ENCODE results near the gene ADAM15. TPM values are rescaled to one million over a fixed set of nuclear protein-coding genes. Genes with fewer than 3 reads are reported as not detected.
A peak's percentile ranks its signal among the peaks of the same experiment; 100 is the strongest.

ADAM15 gene, protein sequence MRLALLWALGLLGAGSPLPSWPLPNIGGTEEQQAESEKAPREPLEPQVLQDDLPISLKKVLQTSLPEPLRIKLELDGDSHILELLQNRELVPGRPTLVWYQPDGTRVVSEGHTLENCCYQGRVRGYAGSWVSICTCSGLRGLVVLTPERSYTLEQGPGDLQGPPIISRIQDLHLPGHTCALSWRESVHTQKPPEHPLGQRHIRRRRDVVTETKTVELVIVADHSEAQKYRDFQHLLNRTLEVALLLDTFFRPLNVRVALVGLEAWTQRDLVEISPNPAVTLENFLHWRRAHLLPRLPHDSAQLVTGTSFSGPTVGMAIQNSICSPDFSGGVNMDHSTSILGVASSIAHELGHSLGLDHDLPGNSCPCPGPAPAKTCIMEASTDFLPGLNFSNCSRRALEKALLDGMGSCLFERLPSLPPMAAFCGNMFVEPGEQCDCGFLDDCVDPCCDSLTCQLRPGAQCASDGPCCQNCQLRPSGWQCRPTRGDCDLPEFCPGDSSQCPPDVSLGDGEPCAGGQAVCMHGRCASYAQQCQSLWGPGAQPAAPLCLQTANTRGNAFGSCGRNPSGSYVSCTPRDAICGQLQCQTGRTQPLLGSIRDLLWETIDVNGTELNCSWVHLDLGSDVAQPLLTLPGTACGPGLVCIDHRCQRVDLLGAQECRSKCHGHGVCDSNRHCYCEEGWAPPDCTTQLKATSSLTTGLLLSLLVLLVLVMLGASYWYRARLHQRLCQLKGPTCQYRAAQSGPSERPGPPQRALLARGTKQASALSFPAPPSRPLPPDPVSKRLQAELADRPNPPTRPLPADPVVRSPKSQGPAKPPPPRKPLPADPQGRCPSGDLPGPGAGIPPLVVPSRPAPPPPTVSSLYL
- 10 to 100 TPM; 16.9 to 53.7 (median 28.8) TPM for total RNA-seq
- polyA plus RNA-seq: 1 to 10 TPM; 5.8 to 8.5 TPM
- total RNA-seq: 12.8 reads per million, percentile 41 among the genes with 10 or more reads in this experiment

DNA sequence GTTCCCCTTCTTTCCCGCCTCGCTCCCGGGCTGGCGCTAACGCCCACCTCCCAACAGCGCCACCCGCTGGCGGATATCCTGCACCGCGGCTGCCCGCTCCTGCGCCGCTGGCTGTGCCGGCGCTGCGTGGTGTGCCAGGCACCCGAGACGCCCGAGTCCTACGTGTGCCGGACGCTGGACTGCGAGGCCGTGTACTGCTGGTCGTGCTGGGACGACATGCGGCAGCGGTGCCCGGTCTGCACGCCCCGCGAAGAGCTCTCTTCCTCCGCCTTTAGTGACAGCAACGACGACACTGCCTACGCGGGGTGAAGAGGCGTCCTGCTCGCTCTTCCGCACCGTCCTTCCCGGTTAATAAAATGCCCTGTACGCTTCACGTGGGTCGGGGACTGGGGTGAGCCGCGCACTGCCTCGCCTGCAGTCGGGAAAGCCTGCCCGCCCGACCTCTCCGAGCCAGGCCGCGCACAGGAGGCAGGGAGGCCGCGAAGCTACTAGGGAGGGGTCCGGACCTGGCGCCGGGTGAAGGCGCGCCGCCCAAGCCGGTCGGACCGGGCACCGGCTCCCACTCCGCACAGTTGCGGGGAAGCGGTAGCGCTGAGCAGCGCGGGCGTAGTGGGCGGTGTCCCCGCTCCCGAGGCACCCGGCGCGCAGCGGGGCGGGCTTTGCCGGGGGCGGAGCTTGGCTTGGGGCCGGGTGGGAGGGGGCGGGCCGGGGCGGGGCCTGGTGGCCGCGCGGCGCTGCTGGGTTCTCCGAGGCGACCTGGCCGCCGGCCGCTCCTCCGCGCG, at the start of gene ADAM15:
TSS of gene ADAM15 (plus strand) at position 757 of the 782 bp plus-strand sequence. CDS start 71 bp downstream, outside the sequence.
- peak within 1 kb of the TSS; percentile 74 to 91 (median 88) for H3K4me3 Mint-ChIP-seq
- H3K4me1 ChIP-seq (ENCODE audit: control insufficient read depth in 2 of 2, insufficient read depth in 2 of 2, low read length in 2 of 2): peaks cover 5 to 13% of the 10 kb centered on the region in 2 donors
- H3K9me3 Mint-ChIP-seq: no peaks in the 10 kb centered on the region
- H3K27me3 Mint-ChIP-seq: no peaks in the 10 kb centered on the region
- ChIA-PET POLR2A (interaction anchor here (0.7 to 1.4 kb wide), 9 partner anchors 8 to 68 kb away, joined by 3 to 6 read pairs (median 3); partner anchors contain the start of gene FLAD1), CTCF (interaction anchor here (0.6 to 2.6 kb wide), 13 partner anchors 9 to 651 kb away, joined by 3 to 8 read pairs (median 4); no protein-coding TSS in a partner anchor)
- H3K9me3 ChIP-seq (ENCODE audit: control insufficient read depth in 2 of 3, low read length in 3 of 3): no peaks in the 10 kb centered on the region
- H3K4me1 Mint-ChIP-seq: peaks cover 14 to 31% (median 23%) of the 10 kb centered on the region in 7 donors
- H3K27ac Mint-ChIP-seq: peak within 1 kb of the TSS in 8 of 9 donors; percentile 47 to 85 (median 70)
- DNase-seq (peak; percentile 56 to 88 (median 74)), ATAC-seq (peak; percentile 90)
- peak within 1 kb of the TSS; percentile 66 for H3K4me3 ChIP-seq (ENCODE audit: low read length)
- intact Hi-C loops (cut with micrococcal nuclease): loop anchor here (1.0 to 5.0 kb wide), 6 partner anchors 33 to 778 kb away; partner anchors contain the start of genes CKS1B (in 2 of the 2) and HAX1 (in 1 of the 2)
- H3K36me3 Mint-ChIP-seq: no peaks in the 10 kb centered on the region
- peak within 1 kb of the TSS; percentile 72 for H3K27ac ChIP-seq (ENCODE audit: low read depth, low read length)
- no peaks in the 10 kb centered on the region for H3K27me3 ChIP-seq (ENCODE audit: control insufficient read depth in 2 of 2, insufficient read depth in 2 of 2, low read length in 2 of 2)
- peaks cover 0 to 4% (median 0%) of the 10 kb centered on the region in 3 experiments for H3K36me3 ChIP-seq (ENCODE audit: control insufficient read depth in 2 of 3, insufficient read depth in 3 of 3, low read length in 3 of 3)

DNA sequence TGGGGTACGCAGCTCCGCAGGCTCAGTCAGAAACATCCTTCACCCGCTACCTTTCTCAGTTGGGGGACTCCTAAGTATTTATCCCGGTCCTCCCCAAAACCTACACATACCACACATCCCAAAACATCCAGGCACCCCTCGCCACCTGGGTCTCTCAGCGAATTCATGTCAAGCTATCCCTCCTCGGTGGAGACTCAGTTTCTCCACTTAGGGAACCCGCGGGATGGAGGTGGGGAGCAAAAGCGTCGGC, 49.8 kb upstream of the ADAM15 start:
- Mint-ChIP-seq H3K27ac (peak overlapping the region in 7 of 9 donors; percentile 88 to 95 (median 91)), H3K9me3 (peaks cover 0 to 2% (median 0%) of the 10 kb centered on the region in 11 donors), H3K4me3 (peak overlapping the region; percentile 90 to 100 (median 95)), H3K27me3 (no peaks in the 10 kb centered on the region), H3K36me3 (peaks cover 0 to 14% (median 0%) of the 10 kb centered on the region in 5 donors), H3K4me1 (peaks cover 24 to 58% (median 49%) of the 10 kb centered on the region in 7 donors)
- Histone ChIP-seq H3K36me3 (ENCODE audit: control insufficient read depth in 2 of 3, insufficient read depth in 3 of 3, low read length in 3 of 3) (peaks cover 0 to 8% (median 0%) of the 10 kb centered on the region in 3 experiments), H3K4me3 (ENCODE audit: low read length) (peak overlapping the region; percentile 95), H3K27ac (ENCODE audit: low read depth, low read length) (peak overlapping the region; percentile 88), H3K9me3 (ENCODE audit: control insufficient read depth in 2 of 3, low read length in 3 of 3) (no peaks in the 10 kb centered on the region), H3K4me1 (ENCODE audit: control insufficient read depth in 2 of 2, insufficient read depth in 2 of 2, low read length in 2 of 2) (peaks cover 18 to 35% of the 10 kb centered on the region in 2 donors), H3K27me3 (ENCODE audit: control insufficient read depth in 2 of 2, insufficient read depth in 2 of 2, low read length in 2 of 2) (no peaks in the 10 kb centered on the region)
- DNase-seq (peak in 1 of 9 donors; percentile 74), ATAC-seq (no peak)
- ChIA-PET CTCF (interaction anchor here (1.0 to 17.9 kb wide), 4 partner anchors 13 to 64 kb away, joined by 3 to 291 read pairs (median 9); partner anchors contain the start of genes PBXIP1 and PMVK), POLR2A (interaction anchor here (0.6 to 18.2 kb wide), 9 partner anchors 9 to 335 kb away, joined by 3 to 270 read pairs (median 6); partner anchors contain the start of genes CKS1B, FLAD1, LENEP and PBXIP1)
- intact Hi-C loops (cut with micrococcal nuclease): loop anchor here (1.0 to 10.0 kb wide), 7 partner anchors 27 to 1503 kb away; partner anchors contain the start of genes ADAM15 (in 1 of the 2), ATP8B2 (in 1 of the 2), CKS1B (in 1 of the 2) and EFNA4 (in 1 of the 2)

DNA sequence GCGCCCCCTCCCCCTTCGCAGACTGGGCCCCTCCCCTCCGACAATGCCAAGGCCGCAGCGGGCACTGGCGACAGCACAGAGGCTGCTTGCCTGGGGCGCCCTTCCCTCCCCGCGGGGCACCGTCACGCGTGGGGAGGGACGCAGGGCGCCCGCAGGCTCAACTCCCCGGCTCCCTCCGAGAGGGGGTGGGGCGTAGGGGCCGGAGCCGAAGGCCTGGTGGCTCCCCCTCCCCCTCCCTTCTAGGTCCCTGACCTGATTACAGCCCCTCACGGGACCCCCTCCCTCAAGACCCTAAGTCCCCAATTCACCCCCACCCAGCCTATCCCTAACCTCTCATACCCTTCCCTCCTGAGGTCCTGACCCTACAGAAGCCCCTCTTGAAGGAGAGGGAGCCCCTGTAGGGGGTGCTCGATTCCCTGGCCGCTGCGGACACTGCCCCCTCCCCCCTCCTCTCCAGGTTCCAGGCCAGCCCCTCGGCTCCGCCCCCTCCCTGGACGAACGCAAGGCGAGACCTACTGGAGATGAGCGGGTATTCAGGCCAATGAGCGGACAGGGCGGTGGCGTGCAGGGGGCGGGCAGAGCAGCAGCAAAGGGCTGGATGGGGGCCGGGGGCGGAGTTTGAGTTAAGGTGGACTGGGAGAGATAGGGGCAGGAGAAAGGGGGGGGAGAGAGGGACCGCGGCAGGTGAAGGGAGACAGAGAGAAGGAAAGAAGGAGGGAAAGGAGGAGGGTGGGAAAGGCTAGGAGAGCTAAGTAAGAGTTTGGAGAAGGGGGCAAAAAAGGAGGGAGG, 49.2 kb upstream of the ADAM15 start:
- peaks cover 0 to 8% (median 0%) of the 10 kb centered on the region in 3 experiments for H3K36me3 ChIP-seq (ENCODE audit: control insufficient read depth in 2 of 3, insufficient read depth in 3 of 3, low read length in 3 of 3)
- peak overlapping the region; percentile 90 to 100 (median 95) for H3K4me3 Mint-ChIP-seq
- DNase-seq: peak; percentile 90 to 98 (median 95)
- H3K27ac ChIP-seq (ENCODE audit: low read depth, low read length): peak overlapping the region; percentile 88
- peak overlapping the region; percentile 70 to 99 (median 91) for H3K27ac Mint-ChIP-seq
- peaks cover 23 to 40% of the 10 kb centered on the region in 2 donors for H3K4me1 ChIP-seq (ENCODE audit: control insufficient read depth in 2 of 2, insufficient read depth in 2 of 2, low read length in 2 of 2)
- intact Hi-C loops (cut with micrococcal nuclease): loop anchor here (1.0 to 10.0 kb wide), 18 partner anchors 8 to 1503 kb away; partner anchors contain the start of genes CKS1B (in 2 of the 2), EFNA4 (in 2 of the 2), ADAM15 (in 1 of the 2) and ATP8B2 (in 1 of the 2)
- peaks cover 29 to 63% (median 55%) of the 10 kb centered on the region in 7 donors for H3K4me1 Mint-ChIP-seq
- no peaks in the 10 kb centered on the region for H3K27me3 Mint-ChIP-seq
- peak; percentile 87 for ATAC-seq
- H3K9me3 Mint-ChIP-seq: peaks cover 0 to 2% (median 0%) of the 10 kb centered on the region in 11 donors
- ChIA-PET POLR2A (interaction anchor here (0.7 to 18.2 kb wide), 9 partner anchors 9 to 242 kb away, joined by 3 to 270 read pairs (median 6); partner anchors contain the start of genes CKS1B, FLAD1, LENEP and PBXIP1), CTCF (interaction anchor here (0.6 to 17.9 kb wide), 5 partner anchors 13 to 65 kb away, joined by 3 to 291 read pairs (median 9); partner anchors contain the start of genes PBXIP1 and PMVK)
- peak overlapping the region; percentile 95 for H3K4me3 ChIP-seq (ENCODE audit: low read length)
- H3K36me3 Mint-ChIP-seq: peaks cover 0 to 17% (median 0%) of the 10 kb centered on the region in 5 donors
- no peaks in the 10 kb centered on the region for H3K27me3 ChIP-seq (ENCODE audit: control insufficient read depth in 2 of 2, insufficient read depth in 2 of 2, low read length in 2 of 2)
- H3K9me3 ChIP-seq (ENCODE audit: control insufficient read depth in 2 of 3, low read length in 3 of 3): no peaks in the 10 kb centered on the region

DNA sequence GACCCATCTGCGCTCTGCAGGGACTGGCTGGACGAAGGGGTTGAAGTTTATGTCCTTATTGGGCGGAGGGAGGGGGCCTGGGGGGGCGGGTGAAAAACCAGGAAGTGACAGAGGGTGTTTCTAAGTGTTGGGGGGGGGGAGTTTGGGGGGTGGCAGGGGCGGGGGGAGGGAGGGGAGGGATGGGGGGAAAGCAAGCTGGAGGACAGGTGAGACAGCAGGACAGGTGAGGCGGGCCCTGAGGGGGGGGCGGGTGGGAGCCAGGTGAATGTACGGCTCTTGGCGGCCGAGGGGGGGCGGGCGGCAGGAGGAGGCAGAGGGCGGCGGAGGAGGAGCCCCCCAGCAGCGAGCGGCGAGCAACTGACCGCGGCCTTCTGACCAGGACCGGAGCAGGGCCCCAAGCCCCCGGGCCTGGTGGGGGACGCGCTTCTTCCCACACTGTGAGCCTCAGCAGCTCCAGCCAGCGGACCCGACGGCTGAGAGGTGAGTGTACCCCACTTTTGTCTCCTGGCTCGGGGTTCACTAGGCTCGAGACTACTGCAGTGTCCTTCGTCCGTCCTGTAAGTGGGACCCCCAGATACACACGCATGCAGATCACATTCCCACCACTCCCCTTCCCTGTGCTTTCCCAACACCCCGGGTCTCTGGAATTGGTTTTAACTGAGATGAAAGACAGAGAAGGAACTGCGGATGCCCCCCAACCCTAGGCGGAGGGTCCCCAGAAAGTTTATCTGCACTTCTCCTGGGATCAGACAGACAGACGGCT, 48.5 kb upstream of the ADAM15 start, which contains the start of gene ZBTB7B:
TSS of gene ZBTB7B (plus strand) at position 339 of the 763 bp plus-strand sequence. CDS start 11,859 bp downstream, outside the sequence.
- H3K9me3 ChIP-seq (ENCODE audit: control insufficient read depth in 2 of 3, low read length in 3 of 3): no peaks in the 10 kb centered on the region
- H3K27ac Mint-ChIP-seq: peak within 1 kb of the TSS; percentile 89 to 99 (median 95)
- peaks cover 26 to 64% (median 52%) of the 10 kb centered on the region in 7 donors for H3K4me1 Mint-ChIP-seq
- peaks cover 0 to 2% (median 0%) of the 10 kb centered on the region in 11 donors for H3K9me3 Mint-ChIP-seq
- H3K27me3 Mint-ChIP-seq: no peaks in the 10 kb centered on the region
- ChIA-PET CTCF (interaction anchor here (0.6 to 17.9 kb wide), 2 partner anchors 12 to 18 kb away, joined by 3 to 291 read pairs; no protein-coding TSS in a partner anchor), POLR2A (interaction anchor here (0.6 to 18.2 kb wide), 6 partner anchors 13 to 48 kb away, joined by 3 to 270 read pairs (median 11); partner anchors contain the start of genes FLAD1, PBXIP1 and PYGO2)
- no peak for DNase-seq
- H3K4me1 ChIP-seq (ENCODE audit: control insufficient read depth in 2 of 2, insufficient read depth in 2 of 2, low read length in 2 of 2): peaks cover 29 to 48% of the 10 kb centered on the region in 2 donors
- ATAC-seq: peak; percentile 12
- peak within 1 kb of the TSS; percentile 88 for H3K27ac ChIP-seq (ENCODE audit: low read depth, low read length)
- H3K4me3 Mint-ChIP-seq: peak within 1 kb of the TSS; percentile 92 to 100 (median 98)
- peaks cover 0 to 8% (median 0%) of the 10 kb centered on the region in 3 experiments for H3K36me3 ChIP-seq (ENCODE audit: control insufficient read depth in 2 of 3, insufficient read depth in 3 of 3, low read length in 3 of 3)
- intact Hi-C loops (cut with micrococcal nuclease): loop anchor here (1.0 to 10.0 kb wide), 16 partner anchors 8 to 1502 kb away; partner anchors contain the start of genes EFNA4 (in 2 of the 2), ATP8B2 (in 1 of the 2), CKS1B (in 1 of the 2) and FLAD1 (in 1 of the 2)
- H3K36me3 Mint-ChIP-seq: peaks cover 0 to 17% (median 0%) of the 10 kb centered on the region in 5 donors
- H3K27me3 ChIP-seq (ENCODE audit: control insufficient read depth in 2 of 2, insufficient read depth in 2 of 2, low read length in 2 of 2): no peaks in the 10 kb centered on the region
- peak within 1 kb of the TSS; percentile 95 for H3K4me3 ChIP-seq (ENCODE audit: low read length)
